GM19452 (cell line): ENCODE measurements around the gene POTEH.
"Not testable (repeated sequence)": the region's sequence is repeated elsewhere in the genome, so short reads cannot be mapped to it uniquely, and the experiment has no call there.

Source experiments
- ATAC-seq: cut with Tn5 transposase; IDR thresholded peaks from one replicate; pipeline ENCODE4 v1.9.1; 2021; ENCODE audit not compliant: unreplicated experiment

POTEH gene

GRCh38 chr22:15734411-15734810, 44.6 kb downstream of the POTEH start:
- ATAC-seq = not testable (repeated sequence)

GRCh38 chr22:15738157-15738908, 48.5 kb downstream of the POTEH start:
- not testable (repeated sequence) for ATAC-seq

GRCh38 chr22:15738909-15739391, 49.1 kb downstream of the POTEH start:
- ATAC-seq = not testable (repeated sequence)

GRCh38 chr22:15747636-15748323, 58.0 kb downstream of the POTEH start:
- ATAC-seq = not testable (repeated sequence)

- ATAC-seq = not testable (repeated sequence)
These were observed 59.5 kb downstream of the POTEH start for GRCh38 chr22:15749181-15749970.

- ATAC-seq = not testable (repeated sequence)
These were observed 69.7 kb downstream of the POTEH start for GRCh38 chr22:15759443-15760097.

- not testable (repeated sequence) for ATAC-seq
These were observed 70.7 kb downstream of the POTEH start for GRCh38 chr22:15760388-15761150.

GRCh38 chr22:15761151-15761777, 71.4 kb downstream of the POTEH start:
- not testable (repeated sequence) for ATAC-seq

GRCh38 chr22:15763559-15763958, 73.7 kb downstream of the POTEH start:
- not testable (repeated sequence) for ATAC-seq
